ENCODE results near the gene CENPP. TPM values are rescaled to one million over a fixed set of nuclear protein-coding genes. Genes with fewer than 3 reads are reported as not detected.
"Not testable (repeated sequence)": the region's sequence is repeated elsewhere in the genome, so short reads cannot be mapped to it uniquely, and the experiment has no call there.

Gene CENPP
- total RNA-seq, 1 donor from 2014 or later, result 5.4 TPM

DNA sequence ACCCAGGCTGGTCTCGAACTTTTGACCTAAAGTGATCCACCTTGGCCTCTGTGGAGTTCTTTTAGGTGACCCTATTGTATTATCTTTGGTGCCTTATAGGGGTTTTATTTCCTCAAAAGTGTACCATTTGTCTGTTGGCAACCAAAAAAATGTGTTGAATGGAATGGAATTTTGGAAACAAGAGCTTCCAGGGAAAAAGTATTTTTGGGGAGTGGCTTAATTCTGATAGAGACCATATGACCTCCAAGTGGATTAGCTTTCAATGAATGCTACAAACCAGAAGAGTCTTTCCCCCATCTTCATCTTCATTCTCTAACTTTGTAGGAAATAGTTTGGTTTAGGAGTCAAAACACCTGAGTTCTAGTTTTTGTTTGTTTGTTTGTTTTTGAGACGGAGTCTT, 82.1 kb downstream of the CENPP start:
- DNase-seq, result no peak
- Histone ChIP-seq H3K36me3 (no peaks in the 10 kb centered on the region), H3K4me1 (peaks cover 14% of the 10 kb centered on the region), H3K27me3 (ENCODE audit: low read depth) (no peaks in the 10 kb centered on the region), H3K4me3 (no peak overlapping the region), H3K27ac (replicated peaks) (no peak overlapping the region), H3K9me3 (replicated peaks) (no peaks in the 10 kb centered on the region)
- TF ChIP-seq CTCF (IDR thresholded peaks at IDR 0.05; ENCODE audit: borderline replicate concordance), result no peak
- intact Hi-C loops (cut with micrococcal nuclease), result no loop called here

DNA sequence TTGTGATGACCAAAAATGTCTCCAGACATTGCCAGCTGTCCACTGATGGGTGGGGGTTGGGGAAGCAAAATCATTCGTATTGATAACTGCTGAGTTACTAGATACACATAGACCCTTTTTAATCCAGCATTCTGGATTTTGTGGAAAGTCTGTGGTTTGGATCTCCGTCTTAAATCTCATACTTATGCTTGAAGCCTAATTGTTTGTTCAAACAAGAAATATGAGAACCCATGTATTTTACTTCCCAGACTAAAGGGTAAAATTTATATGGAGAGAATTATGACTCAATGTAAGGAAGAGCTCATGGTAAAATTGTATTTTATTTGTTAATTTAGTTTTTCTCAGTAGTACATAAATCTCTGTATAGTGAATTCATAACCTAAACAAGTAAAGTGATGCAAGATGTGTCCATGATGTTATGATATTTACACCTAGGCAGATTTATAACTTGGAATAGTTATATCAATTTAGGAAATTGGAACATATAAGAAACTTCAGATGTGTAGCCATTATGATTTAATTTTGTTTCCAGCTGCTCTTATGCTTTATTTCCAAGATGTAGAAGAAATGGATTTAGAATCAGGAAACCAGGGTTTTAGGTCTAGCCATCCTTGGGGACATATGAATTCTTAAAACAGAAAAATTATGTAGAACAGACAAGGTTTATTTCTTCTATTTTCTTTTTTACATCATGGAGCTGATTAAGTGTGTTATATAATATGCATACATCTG, 83.2 kb downstream of the CENPP start:
- Histone ChIP-seq H3K4me3 (no peak overlapping the region), H3K9me3 (replicated peaks) (no peaks in the 10 kb centered on the region), H3K27me3 (ENCODE audit: low read depth) (no peaks in the 10 kb centered on the region), H3K36me3 (no peaks in the 10 kb centered on the region), H3K27ac (replicated peaks) (no peak overlapping the region), H3K4me1 (peaks cover 14% of the 10 kb centered on the region)
- intact Hi-C loops (cut with micrococcal nuclease), result no loop called here
- no peak for DNase-seq
- no peak for TF ChIP-seq CTCF (IDR thresholded peaks at IDR 0.05; ENCODE audit: borderline replicate concordance)

DNA sequence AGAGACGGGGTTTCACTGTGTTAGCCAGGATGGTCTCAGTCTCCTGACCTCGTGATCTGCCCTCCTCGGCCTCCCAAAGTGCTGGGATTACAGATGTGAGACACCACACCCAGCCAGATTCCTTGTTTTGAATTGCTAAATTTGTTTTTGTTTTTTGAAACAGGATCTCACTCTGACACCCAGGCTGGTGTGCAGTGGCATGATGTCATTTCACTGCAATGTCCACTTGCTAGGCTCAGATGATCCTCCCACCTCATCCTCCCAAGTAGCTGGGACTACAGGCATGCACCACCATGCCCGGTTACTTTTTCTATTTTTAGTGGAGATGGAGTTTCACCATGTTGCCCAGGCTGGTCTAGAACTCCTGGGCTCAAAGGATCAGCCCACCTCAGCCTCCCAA, 85.4 kb downstream of the CENPP start:
- H3K4me3 ChIP-seq; H3K9me3 ChIP-seq (replicated peaks); intact Hi-C loops (cut with micrococcal nuclease); DNase-seq; H3K27me3 ChIP-seq (ENCODE audit: low read depth); H3K36me3 ChIP-seq: not testable (repeated sequence)
- H3K4me1 ChIP-seq, result peaks cover 13% of the 10 kb centered on the region
- H3K27ac ChIP-seq (replicated peaks), result peak overlapping the region; percentile 24

- intact Hi-C loops (cut with micrococcal nuclease), result no loop called here
- no peak for TF ChIP-seq CTCF (IDR thresholded peaks at IDR 0.05; ENCODE audit: borderline replicate concordance)
- Histone ChIP-seq H3K36me3 (no peaks in the 10 kb centered on the region), H3K4me1 (peaks cover 4% of the 10 kb centered on the region), H3K9me3 (replicated peaks) (no peaks in the 10 kb centered on the region), H3K27me3 (ENCODE audit: low read depth) (no peaks in the 10 kb centered on the region), H3K4me3 (no peak overlapping the region), H3K27ac (replicated peaks) (no peak overlapping the region)
- DNase-seq, result no peak
Measured at GRCh38 chr9:92414566-92414965, 88.8 kb downstream of the CENPP start.

GRCh38 chr9:92422611-92423338, 97.0 kb downstream of the CENPP start:
- intact Hi-C loops (cut with micrococcal nuclease), result no loop called here
- Histone ChIP-seq H3K4me3 (peak overlapping the region; percentile 42), H3K36me3 (no peaks in the 10 kb centered on the region), H3K9me3 (replicated peaks) (no peaks in the 10 kb centered on the region), H3K4me1 (peaks cover 10% of the 10 kb centered on the region), H3K27ac (replicated peaks) (peak overlapping the region; percentile 67), H3K27me3 (ENCODE audit: low read depth) (no peaks in the 10 kb centered on the region)
- no peak for TF ChIP-seq CTCF (IDR thresholded peaks at IDR 0.05; ENCODE audit: borderline replicate concordance)
- DNase-seq, result no peak

DNA sequence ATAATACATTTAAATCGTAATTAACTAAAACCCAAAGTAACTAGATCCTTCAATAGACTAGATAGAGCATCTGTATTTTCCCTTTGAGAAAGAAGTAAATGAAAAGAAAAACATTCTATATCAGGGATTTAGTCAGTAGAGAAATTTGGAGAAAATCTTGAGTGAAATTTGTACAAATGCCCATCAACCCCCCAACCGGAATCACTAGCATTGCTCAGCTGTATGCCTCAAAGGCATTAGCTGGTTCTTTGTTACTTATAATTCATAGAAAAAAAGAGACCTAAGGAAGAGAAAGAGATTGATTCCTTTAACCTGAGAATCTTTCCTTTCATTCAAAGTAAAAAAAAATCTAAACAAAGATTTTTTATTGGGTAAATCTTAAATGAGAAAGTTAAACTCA, 97.9 kb downstream of the CENPP start:
- Histone ChIP-seq H3K9me3 (replicated peaks) (no peaks in the 10 kb centered on the region), H3K36me3 (no peaks in the 10 kb centered on the region), H3K27ac (replicated peaks) (peak overlapping the region; percentile 67), H3K27me3 (ENCODE audit: low read depth) (no peaks in the 10 kb centered on the region), H3K4me1 (peaks cover 10% of the 10 kb centered on the region), H3K4me3 (peak overlapping the region; percentile 42)
- no peak for DNase-seq
- intact Hi-C loops (cut with micrococcal nuclease), result no loop called here
- TF ChIP-seq CTCF (IDR thresholded peaks at IDR 0.05; ENCODE audit: borderline replicate concordance), result no peak

Data from left ventricle myocardium inferior (tissue), 1 donor.